Panc1 (cell line): ENCODE results near the gene SEPTIN2. TPM values are rescaled to one million over a fixed set of nuclear protein-coding genes. Genes with fewer than 3 reads are reported as not detected.

Experiments used
- ATAC-seq: fragments of 200-7000 bp; cut with Tn5 transposase; 2 replicates; pipeline ENCODE4 v1.9.1; 2020; ENCODE audit warnings: mild to moderate bottlenecking, moderate library complexity
- BruUV-seq: library from RNA; stranded (reverse); fragments of 400-500 nt; replicated peaks from 2 replicates; lab custom pipeline; 2021; lab: Mats Ljungman, UMichigan
- CTCF ChIA-PET: fragments of 300-600 bp; sonication (Branson Sonifier 250); formaldehyde crosslinking; loops from one replicate; lab custom pipeline; 2022; ENCODE audit warnings: antibody characterized with exemption; lab: Charles Lee
- POLR2A ChIA-PET: fragments of 300-600 bp; sonication (Branson Sonifier 250); formaldehyde crosslinking; loops from one replicate; lab custom pipeline; 2022; ENCODE audit warnings: antibody characterized with exemption; lab: Charles Lee
- DNase-seq: peaks from one replicate; pipeline ENCODE4 v3.0.0-alpha.2; 2010; ENCODE audit warnings: low read depth, low spot score
- H3K27ac ChIP-seq: 2 replicates; pipeline ENCODE4 v1.5.1; 2011; ENCODE audit warnings: mild to moderate bottlenecking, low read length, inconsistent platforms
- H3K27me3 ChIP-seq: fragments of 200-500 bp; sonication (Bioruptor generic); 2 replicates; pipeline ENCODE4 v1.6.0; 2014; ENCODE audit warnings: low read length, inconsistent platforms; ENCODE audit not compliant: control insufficient read depth, insufficient read depth
- H3K36me3 ChIP-seq: fragments of 200-500 bp; sonication (Bioruptor generic); 2 replicates; pipeline ENCODE4 v1.5.1; 2014; ENCODE audit warnings: inconsistent platforms, mild to moderate bottlenecking, low read length, moderate library complexity; ENCODE audit not compliant: control insufficient read depth, insufficient read depth
- H3K4me1 ChIP-seq: 2 replicates; pipeline ENCODE4 v1.5.1; 2011; ENCODE audit warnings: inconsistent platforms, mild to moderate bottlenecking, low read length, moderate library complexity; ENCODE audit not compliant: control insufficient read depth, insufficient read depth
- H3K4me3 ChIP-seq, 2 experiments: 2 replicates each; pipeline ENCODE4 v1.5.1; 2011 to 2012; ENCODE audit warnings: low read depth in 2 of 2, low read length in 2 of 2, mild to moderate bottlenecking in 2 of 2, inconsistent platforms in 1 of 2, moderate library complexity in 1 of 2
- H3K9me3 ChIP-seq: fragments of 200-500 bp; sonication (Bioruptor generic); 2 replicates; pipeline ENCODE4 v1.5.1; 2014; ENCODE audit warnings: low read depth, mild to moderate bottlenecking, inconsistent platforms, low read length, moderate library complexity; ENCODE audit not compliant: control insufficient read depth, insufficient read depth
- POLR2AphosphoS5 ChIP-seq: IDR thresholded peaks from 2 replicates; pipeline ENCODE4 v1.6.1; 2012; ENCODE audit warnings: mild to moderate bottlenecking, low read depth, low read length, moderate library complexity
- SIN3A ChIP-seq: IDR thresholded peaks from 2 replicates; pipeline ENCODE4 v1.6.1; 2012; ENCODE audit warnings: low read depth, mild to moderate bottlenecking, low read length, moderate library complexity, borderline replicate concordance; ENCODE audit not compliant: insufficient read depth
- TCF7L2 ChIP-seq: IDR thresholded peaks from 2 replicates; pipeline ENCODE4 v1.6.1; 2011; ENCODE audit warnings: mild to moderate bottlenecking, low read depth, low read length, inconsistent platforms
- in situ Hi-C: cut with HindIII; loops from 2 replicates; pipeline ENCODE4 v1.10.0; 2016; ENCODE audit warnings: low sequenced_read_pairs, low pct_unique_long_range_greater_than_20kb
- intact Hi-C: fragments of 100-400 bp; cut with micrococcal nuclease; formaldehyde crosslinking; loops from one replicate; pipeline ENCODE4 v1.10.0; 2022; ENCODE audit not compliant: unreplicated experiment
- total RNA-seq: library from RNA; stranded (reverse); gene quantifications from one replicate; pipeline ENCODE4 v1.2.1, GENCODE V29; 2021; ENCODE audit not compliant: unreplicated experiment
- TF ChIP-seq, protein P1 (sequence below): fragments of 450-650 bp; IDR thresholded peaks from 2 replicates; pipeline ENCODE4 v1.5.1; 2017; ENCODE audit warnings: mild to moderate bottlenecking
- TF ChIP-seq, protein P2 (sequence below), 2 experiments: IDR thresholded peaks; 2 replicates each; pipeline ENCODE4 v1.6.1; 2011 to 2012; ENCODE audit warnings: low read depth in 2 of 2, control low read depth in 1 of 2, low read length in 1 of 2, mild to moderate bottlenecking in 1 of 2, moderate library complexity in 1 of 2; ENCODE audit not compliant: insufficient read depth in 1 of 2

The SEPTIN2 gene
- total RNA-seq, 1 experiment from 2014 or later = 303 TPM

DNA sequence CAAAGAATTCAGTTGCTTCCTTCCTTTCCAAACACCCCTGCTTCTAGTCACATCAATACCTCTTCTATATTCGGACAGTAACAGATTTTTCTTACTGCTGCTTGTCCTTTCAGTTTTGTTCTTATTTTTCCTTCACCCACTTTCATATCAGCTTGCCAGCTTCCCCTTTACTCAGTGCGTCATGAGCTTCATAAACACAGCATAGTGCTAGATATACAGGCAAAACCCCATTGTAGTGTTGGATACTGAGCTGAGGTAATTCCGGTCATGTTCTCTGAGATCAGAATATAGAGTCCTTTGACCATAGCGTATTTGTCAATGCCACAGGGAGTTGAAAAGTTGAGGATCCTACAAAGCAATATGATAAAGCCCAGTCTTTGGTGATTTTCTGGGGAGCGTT is 42.7 kb downstream of the SEPTIN2 start:
- Histone ChIP-seq H3K4me3 (no peak overlapping the region), H3K27ac (0 out of 2 replicates have a peak overlapping the region, but pooled peaks have one; percentile 26), H3K4me1 (peaks cover 42% of the 10 kb centered on the region), H3K9me3 (no peaks in the 10 kb centered on the region), H3K36me3 (peaks cover 7% of the 10 kb centered on the region), H3K27me3 (no peaks in the 10 kb centered on the region)
- ChIA-PET POLR2A (interaction anchor here (0.5 to 0.6 kb wide), 2 partner anchors 33 to 43 kb away, joined by 4 read pairs; no protein-coding TSS in a partner anchor), CTCF (no interaction called here)
- no peak for TF ChIP-seq POLR2AphosphoS5
- TF ChIP-seq, protein P1, sequence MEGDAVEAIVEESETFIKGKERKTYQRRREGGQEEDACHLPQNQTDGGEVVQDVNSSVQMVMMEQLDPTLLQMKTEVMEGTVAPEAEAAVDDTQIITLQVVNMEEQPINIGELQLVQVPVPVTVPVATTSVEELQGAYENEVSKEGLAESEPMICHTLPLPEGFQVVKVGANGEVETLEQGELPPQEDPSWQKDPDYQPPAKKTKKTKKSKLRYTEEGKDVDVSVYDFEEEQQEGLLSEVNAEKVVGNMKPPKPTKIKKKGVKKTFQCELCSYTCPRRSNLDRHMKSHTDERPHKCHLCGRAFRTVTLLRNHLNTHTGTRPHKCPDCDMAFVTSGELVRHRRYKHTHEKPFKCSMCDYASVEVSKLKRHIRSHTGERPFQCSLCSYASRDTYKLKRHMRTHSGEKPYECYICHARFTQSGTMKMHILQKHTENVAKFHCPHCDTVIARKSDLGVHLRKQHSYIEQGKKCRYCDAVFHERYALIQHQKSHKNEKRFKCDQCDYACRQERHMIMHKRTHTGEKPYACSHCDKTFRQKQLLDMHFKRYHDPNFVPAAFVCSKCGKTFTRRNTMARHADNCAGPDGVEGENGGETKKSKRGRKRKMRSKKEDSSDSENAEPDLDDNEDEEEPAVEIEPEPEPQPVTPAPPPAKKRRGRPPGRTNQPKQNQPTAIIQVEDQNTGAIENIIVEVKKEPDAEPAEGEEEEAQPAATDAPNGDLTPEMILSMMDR = no peak
- no peak for TF ChIP-seq TCF7L2
- TF ChIP-seq SIN3A = no peak
- TF ChIP-seq, protein P2, sequence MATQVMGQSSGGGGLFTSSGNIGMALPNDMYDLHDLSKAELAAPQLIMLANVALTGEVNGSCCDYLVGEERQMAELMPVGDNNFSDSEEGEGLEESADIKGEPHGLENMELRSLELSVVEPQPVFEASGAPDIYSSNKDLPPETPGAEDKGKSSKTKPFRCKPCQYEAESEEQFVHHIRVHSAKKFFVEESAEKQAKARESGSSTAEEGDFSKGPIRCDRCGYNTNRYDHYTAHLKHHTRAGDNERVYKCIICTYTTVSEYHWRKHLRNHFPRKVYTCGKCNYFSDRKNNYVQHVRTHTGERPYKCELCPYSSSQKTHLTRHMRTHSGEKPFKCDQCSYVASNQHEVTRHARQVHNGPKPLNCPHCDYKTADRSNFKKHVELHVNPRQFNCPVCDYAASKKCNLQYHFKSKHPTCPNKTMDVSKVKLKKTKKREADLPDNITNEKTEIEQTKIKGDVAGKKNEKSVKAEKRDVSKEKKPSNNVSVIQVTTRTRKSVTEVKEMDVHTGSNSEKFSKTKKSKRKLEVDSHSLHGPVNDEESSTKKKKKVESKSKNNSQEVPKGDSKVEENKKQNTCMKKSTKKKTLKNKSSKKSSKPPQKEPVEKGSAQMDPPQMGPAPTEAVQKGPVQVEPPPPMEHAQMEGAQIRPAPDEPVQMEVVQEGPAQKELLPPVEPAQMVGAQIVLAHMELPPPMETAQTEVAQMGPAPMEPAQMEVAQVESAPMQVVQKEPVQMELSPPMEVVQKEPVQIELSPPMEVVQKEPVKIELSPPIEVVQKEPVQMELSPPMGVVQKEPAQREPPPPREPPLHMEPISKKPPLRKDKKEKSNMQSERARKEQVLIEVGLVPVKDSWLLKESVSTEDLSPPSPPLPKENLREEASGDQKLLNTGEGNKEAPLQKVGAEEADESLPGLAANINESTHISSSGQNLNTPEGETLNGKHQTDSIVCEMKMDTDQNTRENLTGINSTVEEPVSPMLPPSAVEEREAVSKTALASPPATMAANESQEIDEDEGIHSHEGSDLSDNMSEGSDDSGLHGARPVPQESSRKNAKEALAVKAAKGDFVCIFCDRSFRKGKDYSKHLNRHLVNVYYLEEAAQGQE (IDR thresholded peaks at IDR 0.05; ENCODE audit: insufficient read depth in 1 of 2, low read depth in 2 of 2, low read length in 1 of 2) = no peak
- TSS peak; percentile 52 for BruUV-seq
- intact Hi-C loops = no loop called here
- no peak for DNase-seq
- in situ Hi-C loops = no loop called here
- ATAC-seq = no peak

DNA sequence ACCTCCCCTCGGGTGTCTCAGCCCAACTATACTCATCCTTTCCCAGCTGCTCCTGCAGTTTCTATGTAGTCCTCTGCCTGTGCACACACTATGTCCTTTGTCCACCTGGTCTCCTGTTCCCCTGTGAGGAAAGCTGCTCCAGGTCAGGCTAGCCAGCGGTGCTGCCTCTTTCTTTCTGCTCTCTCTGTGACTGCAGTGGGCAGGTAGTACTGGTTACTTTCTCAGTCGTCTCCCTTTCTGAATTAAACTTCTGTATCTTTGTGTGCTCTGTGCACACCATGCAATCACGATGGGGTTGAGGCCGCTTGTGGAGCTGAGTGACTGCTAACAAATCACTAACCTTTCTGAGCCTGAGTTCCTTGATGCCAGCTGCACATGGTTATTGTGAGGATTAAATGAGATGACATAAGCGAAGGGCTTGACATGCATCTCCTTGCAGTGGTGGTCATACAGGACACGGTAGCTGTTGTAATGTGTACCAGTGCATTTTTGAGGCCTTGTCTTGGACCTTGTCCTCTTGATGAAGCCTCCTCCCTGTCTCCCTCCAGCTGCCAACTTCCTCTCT is 43.8 kb downstream of the SEPTIN2 start:
- ChIA-PET CTCF (no interaction called here), POLR2A (no interaction called here)
- Histone ChIP-seq H3K27ac (no peak overlapping the region), H3K4me3 (no peak overlapping the region), H3K4me1 (peaks cover 42% of the 10 kb centered on the region), H3K36me3 (no peaks in the 10 kb centered on the region; the same call in 1 of the 2 replicates), H3K9me3 (no peaks in the 10 kb centered on the region), H3K27me3 (no peaks in the 10 kb centered on the region)
- in situ Hi-C loops = no loop called here
- no peak for ATAC-seq
- intact Hi-C loops = no loop called here
- BruUV-seq = no TSS peak
- DNase-seq = no peak
- TF ChIP-seq POLR2AphosphoS5 (no peak), TCF7L2 (no peak), SIN3A (no peak)
- TF ChIP-seq, protein P2 (IDR thresholded peaks at IDR 0.05; ENCODE audit: insufficient read depth in 1 of 2, low read depth in 2 of 2, low read length in 1 of 2) = no peak
- TF ChIP-seq, protein P1 = no peak
